ENCODE data around the gene ODC1. TPM values are rescaled to one million over a fixed set of nuclear protein-coding genes. Genes with fewer than 3 reads are reported as not detected.
A peak's percentile ranks its signal among the peaks of the same experiment; 100 is the strongest.
"Not testable (repeated sequence)": the region's sequence is repeated elsewhere in the genome, so short reads cannot be mapped to it uniquely, and the experiment has no call there.

Gene ODC1
- total RNA-seq, 1 experiment from 2014 or later, result 78.4 TPM

DNA sequence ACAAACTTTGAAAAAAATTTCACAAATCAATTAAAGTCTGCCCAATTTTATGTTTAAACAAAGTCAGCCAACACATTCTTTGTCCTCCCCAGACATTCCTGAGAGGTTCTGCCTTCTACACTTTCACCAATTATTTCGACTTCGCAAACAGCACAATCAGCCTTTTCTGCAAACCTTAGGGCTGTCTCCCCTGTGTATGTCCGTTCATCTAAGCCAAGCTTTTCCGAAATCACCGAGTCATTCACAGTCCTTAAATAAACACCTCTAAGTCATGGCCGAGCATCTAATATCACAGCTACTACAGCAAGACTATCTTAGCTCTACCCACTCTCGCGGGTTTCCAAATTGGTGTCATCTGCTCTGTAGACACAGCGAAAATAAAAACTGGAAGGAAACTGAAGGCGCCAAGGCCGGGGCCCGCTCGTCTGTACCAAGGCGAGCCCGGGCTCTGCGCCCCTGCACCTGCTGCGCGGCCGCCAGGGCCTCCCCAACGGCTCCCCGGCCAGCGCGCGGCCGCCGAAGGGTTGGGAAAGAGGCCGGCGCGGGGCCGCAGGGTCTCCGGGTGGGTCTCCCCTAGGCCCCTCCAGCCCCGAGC lies 730 bp downstream of the ODC1 start:
- Mint-ChIP-seq H3K27ac (ENCODE audit: unreplicated experiment) (peak overlapping the region; percentile 87), H3K9me3 (ENCODE audit: low read depth, unreplicated experiment) (no peaks in the 10 kb centered on the region), H3K4me1 (ENCODE audit: low read depth, unreplicated experiment) (peaks cover 35% of the 10 kb centered on the region), H3K4me3 (ENCODE audit: low read depth, unreplicated experiment) (peak overlapping the region; percentile 81), H3K36me3 (ENCODE audit: insufficient read depth, unreplicated experiment) (peaks cover 61% of the 10 kb centered on the region), H3K27me3 (ENCODE audit: unreplicated experiment) (no peaks in the 10 kb centered on the region)
- intact Hi-C loops (cut with micrococcal nuclease; ENCODE audit: unreplicated experiment), result loop anchor here (2.0 to 10.0 kb wide), 3 partner anchors 87 to 211 kb away; no protein-coding TSS in a partner anchor
- TF ChIP-seq CTCF (IDR thresholded peaks at IDR 0.05; ENCODE audit: unreplicated experiment), result no peak
- CTCF ChIA-PET, result interaction anchor here (0.7 to 1.5 kb wide), 4 partner anchors 8 to 207 kb away, joined by 4 read pairs; no protein-coding TSS in a partner anchor
- BruUV-seq (replicated peaks), result TSS peak; percentile 75
- DNase-seq, result no peak

DNA sequence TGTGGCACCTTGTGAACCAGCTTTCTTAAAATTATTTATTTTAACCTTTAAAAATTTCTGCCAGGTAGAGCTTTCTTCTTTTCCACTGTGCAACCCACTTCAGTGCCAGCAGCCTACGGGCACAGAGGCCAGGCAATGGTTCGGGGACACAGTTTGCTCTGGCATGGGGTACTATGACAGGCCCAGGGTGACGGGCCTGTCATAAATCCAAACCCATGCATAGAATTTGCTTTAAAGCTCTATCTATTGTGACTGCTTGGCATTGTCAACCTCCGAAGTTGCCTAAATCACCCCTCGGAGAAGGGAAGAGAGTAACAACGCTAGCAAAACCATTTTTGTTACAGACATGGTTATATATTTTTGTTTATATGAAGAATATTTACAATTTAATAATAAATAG lies 1.5 kb downstream of the ODC1 start:
- H3K4me3 Mint-ChIP-seq (ENCODE audit: low read depth, unreplicated experiment), result peak overlapping the region; percentile 81
- no TSS peak for BruUV-seq (replicated peaks)
- intact Hi-C loops (cut with micrococcal nuclease; ENCODE audit: unreplicated experiment), result loop anchor here (2.0 to 10.0 kb wide), 3 partner anchors 88 to 212 kb away; no protein-coding TSS in a partner anchor
- H3K27me3 Mint-ChIP-seq (ENCODE audit: unreplicated experiment), result no peaks in the 10 kb centered on the region
- no peak for TF ChIP-seq CTCF (IDR thresholded peaks at IDR 0.05; ENCODE audit: unreplicated experiment)
- CTCF ChIA-PET, result interaction anchor here (1.1 to 2.6 kb wide), 4 partner anchors 12 to 213 kb away, joined by 3 to 9 read pairs (median 4); no protein-coding TSS in a partner anchor
- no peaks in the 10 kb centered on the region for H3K9me3 Mint-ChIP-seq (ENCODE audit: low read depth, unreplicated experiment)
- no peak for DNase-seq
- H3K4me1 Mint-ChIP-seq (ENCODE audit: low read depth, unreplicated experiment), result peaks cover 28% of the 10 kb centered on the region
- no peak overlapping the region for H3K27ac Mint-ChIP-seq (ENCODE audit: unreplicated experiment)
- peaks cover 69% of the 10 kb centered on the region for H3K36me3 Mint-ChIP-seq (ENCODE audit: insufficient read depth, unreplicated experiment)

- CTCF ChIA-PET, result interaction anchor here (0.6 to 2.6 kb wide), 2 partner anchors 79 to 215 kb away, joined by 4 to 9 read pairs; no protein-coding TSS in a partner anchor
- BruUV-seq (replicated peaks), result no TSS peak
- peaks cover 72% of the 10 kb centered on the region for H3K36me3 Mint-ChIP-seq (ENCODE audit: insufficient read depth, unreplicated experiment)
- H3K27me3 Mint-ChIP-seq (ENCODE audit: unreplicated experiment), result no peaks in the 10 kb centered on the region
- H3K9me3 Mint-ChIP-seq (ENCODE audit: low read depth, unreplicated experiment), result no peaks in the 10 kb centered on the region
- peaks cover 9% of the 10 kb centered on the region for H3K4me1 Mint-ChIP-seq (ENCODE audit: low read depth, unreplicated experiment)
- no peak for DNase-seq
- H3K27ac Mint-ChIP-seq (ENCODE audit: unreplicated experiment), result no peak overlapping the region
- TF ChIP-seq CTCF (IDR thresholded peaks at IDR 0.05; ENCODE audit: unreplicated experiment), result no peak
- peak overlapping the region; percentile 13 for H3K4me3 Mint-ChIP-seq (ENCODE audit: low read depth, unreplicated experiment)
- intact Hi-C loops (cut with micrococcal nuclease; ENCODE audit: unreplicated experiment), result loop anchor here (10.0 kb wide), 1 partner anchor 90 kb away; no protein-coding TSS in a partner anchor
Measured at GRCh38 chr2:10444463-10444862, 3.7 kb downstream of the ODC1 start.

- not testable (repeated sequence) for H3K27me3 Mint-ChIP-seq (ENCODE audit: unreplicated experiment); DNase-seq; H3K4me3 Mint-ChIP-seq (ENCODE audit: low read depth, unreplicated experiment); H3K9me3 Mint-ChIP-seq (ENCODE audit: low read depth, unreplicated experiment); H3K4me1 Mint-ChIP-seq (ENCODE audit: low read depth, unreplicated experiment); H3K27ac Mint-ChIP-seq (ENCODE audit: unreplicated experiment); BruUV-seq (replicated peaks)
- CTCF ChIA-PET, result interaction anchor here (0.5 kb wide), 1 partner anchor 333 kb away, joined by 4 read pairs; no protein-coding TSS in a partner anchor
- intact Hi-C loops (cut with micrococcal nuclease; ENCODE audit: unreplicated experiment), result loop anchor here (10.0 kb wide), 1 partner anchor 92 kb away; no protein-coding TSS in a partner anchor
- H3K36me3 Mint-ChIP-seq (ENCODE audit: insufficient read depth, unreplicated experiment), result peaks cover 61% of the 10 kb centered on the region
Measured at GRCh38 chr2:10442469-10443126, 5.5 kb downstream of the ODC1 start.

Measured in Calu3 (cell line).